HG03135 (cell line): Measurements from ENCODE around the gene NDUFB7.
A peak's percentile ranks its signal among the peaks of the same experiment; 100 is the strongest.
"Not testable (repeated sequence)": the region's sequence is repeated elsewhere in the genome, so short reads cannot be mapped to it uniquely, and the experiment has no call there.

Experiments used
- ATAC-seq: cut with Tn5 transposase; IDR thresholded peaks from one replicate; pipeline ENCODE4 v1.9.1; 2021; ENCODE audit warnings: mild to moderate bottlenecking, moderate library complexity; ENCODE audit not compliant: unreplicated experiment

NDUFB7 gene

GRCh38 chr19:14553939-14554243 lies 18.0 kb downstream of the NDUFB7 start:
- ATAC-seq, result no peak

- no peak for ATAC-seq
Observed at GRCh38 chr19:14553042-14553938, 18.6 kb downstream of the NDUFB7 start.

GRCh38 chr19:14552006-14552360 lies 19.9 kb downstream of the NDUFB7 start:
- ATAC-seq, result not testable (repeated sequence)

- ATAC-seq, result not testable (repeated sequence)
Observed at GRCh38 chr19:14551134-14552005, 20.5 kb downstream of the NDUFB7 start.

GRCh38 chr19:14550201-14550754 lies 21.6 kb downstream of the NDUFB7 start:
- no peak for ATAC-seq

GRCh38 chr19:14545716-14546082 lies 26.2 kb downstream of the NDUFB7 start:
- no peak for ATAC-seq

GRCh38 chr19:14544977-14545715 lies 26.7 kb downstream of the NDUFB7 start:
- no peak for ATAC-seq

- no peak for ATAC-seq
Observed at GRCh38 chr19:14544047-14544446, 27.8 kb downstream of the NDUFB7 start.

- no peak for ATAC-seq
Observed at GRCh38 chr19:14542711-14543328, 29.0 kb downstream of the NDUFB7 start.

- not testable (repeated sequence) for ATAC-seq
Observed at GRCh38 chr19:14541979-14542378, 29.9 kb downstream of the NDUFB7 start.

- no peak for ATAC-seq
Observed at GRCh38 chr19:14540741-14541525, 30.9 kb downstream of the NDUFB7 start.

- no peak for ATAC-seq
Observed at GRCh38 chr19:14536926-14537692, 34.8 kb downstream of the NDUFB7 start.

- no peak for ATAC-seq
Observed at GRCh38 chr19:14533450-14533849, 38.4 kb downstream of the NDUFB7 start.

- no peak for ATAC-seq
Observed at GRCh38 chr19:14530506-14530905, 41.4 kb downstream of the NDUFB7 start.

- no peak for ATAC-seq
Observed at GRCh38 chr19:14530005-14530348, 41.9 kb downstream of the NDUFB7 start.

- peak; percentile 94 for ATAC-seq
Observed at GRCh38 chr19:14529254-14530004, 42.4 kb downstream of the NDUFB7 start, which contains the start of gene TECR. TECR (plus strand) TSS chr19:14529594; CDS start chr19:14529697, 103 bp downstream.

GRCh38 chr19:14528419-14529253 lies 43.2 kb downstream of the NDUFB7 start:
- ATAC-seq, result no peak
